SK-N-SH (cell line): ENCODE data around the gene FDXR. TPM values are rescaled to one million over a fixed set of nuclear protein-coding genes. Genes with fewer than 3 reads are reported as not detected.

Experiments
- CTCF ChIA-PET: fragments of 300-600, 350-600 bp; formaldehyde crosslinking; extraction: SDS; loops from one replicate; lab custom pipeline; 2021; lab: Yijun Ruan, JAX
- POLR2A ChIA-PET: fragments of 350-600 bp; sonication (Branson Sonifier 250); formaldehyde crosslinking; extraction: SDS; loops from one replicate; lab custom pipeline; 2020; ENCODE audit warnings: antibody characterized with exemption, inconsistent platforms; lab: Yijun Ruan, JAX
- DNase-seq: peaks from one replicate; pipeline ENCODE4 v3.0.0; 2012
- H2AFZ ChIP-seq: fragments of 200-600 bp; sonication (generic); 2 replicates; pipeline ENCODE4 v1.8.1; 2016; ENCODE audit warnings: antibody characterized with exemption, mild to moderate bottlenecking, low read depth
- H3F3A ChIP-seq: fragments of 200-600 bp; sonication (generic); replicated peaks from 2 replicates; pipeline ENCODE3; 2016; ENCODE audit warnings: antibody characterized with exemption, mild to moderate bottlenecking; ENCODE audit not compliant: insufficient read depth
- H3K27ac ChIP-seq, 2 experiments: fragments of 200-500 bp in 1 of 2; fragments of 200-600 bp in 1 of 2; sonication (Bioruptor generic) in 1 of 2; sonication (generic), shearing (Covaris generic) in 1 of 2; 2 replicates each; pipeline versions ENCODE4 v1.5.1 to v1.6.1; 2014 to 2016; ENCODE audit warnings: low read depth in 2 of 2, inconsistent platforms in 1 of 2, low read length in 1 of 2, mild to moderate bottlenecking in 1 of 2, mixed read lengths in 1 of 2
- H3K27me3 ChIP-seq: fragments of 200-600 bp; sonication (generic), shearing (Covaris generic); 2 replicates; pipeline ENCODE4 v1.6.1; 2016; ENCODE audit warnings: mixed run types; ENCODE audit not compliant: insufficient read depth
- H3K36me3 ChIP-seq, 2 experiments: fragments of 200-500 bp in 1 of 2; fragments of 200-600 bp in 1 of 2; sonication (Bioruptor generic) in 1 of 2; sonication (generic) in 1 of 2; replicated peaks in 1 of 2; 2 replicates each; pipeline versions ENCODE3 to v1.5.1; 2014 to 2016; ENCODE audit warnings: low read length in 1 of 2, mild to moderate bottlenecking in 1 of 2; ENCODE audit not compliant: insufficient read depth in 2 of 2, control insufficient read depth in 1 of 2
- H3K4me1 ChIP-seq, 2 experiments: fragments of 200-500 bp in 1 of 2; fragments of 200-600 bp in 1 of 2; sonication (Bioruptor generic) in 1 of 2; sonication (generic), shearing (Covaris generic) in 1 of 2; 2 replicates each; pipeline versions ENCODE4 v1.5.1 to v1.6.1; 2014 to 2016; ENCODE audit warnings: low read depth in 1 of 2, low read length in 1 of 2, mixed run types in 1 of 2; ENCODE audit not compliant: insufficient read depth in 2 of 2, control insufficient read depth in 1 of 2
- H3K4me2 ChIP-seq: fragments of 200-600 bp; sonication (generic), shearing (Covaris generic); 2 replicates; pipeline ENCODE4 v1.6.1; 2017; ENCODE audit warnings: mixed run types
- H3K4me3 ChIP-seq, 2 experiments: fragments of 200-500 bp in 1 of 2; fragments of 200-600 bp in 1 of 2; sonication (Bioruptor generic) in 1 of 2; sonication (generic), shearing (Covaris generic) in 1 of 2; 2 replicates each; pipeline versions ENCODE4 v1.5.1 to v1.8.1; 2014 to 2016; ENCODE audit warnings: low read depth in 2 of 2, inconsistent platforms in 1 of 2, low read length in 1 of 2, mild to moderate bottlenecking in 1 of 2, mixed read lengths in 1 of 2, moderate library complexity in 1 of 2
- H3K79me2 ChIP-seq: fragments of 200-600 bp; sonication (generic); 2 replicates; pipeline ENCODE4 v1.8.1; 2017; ENCODE audit warnings: mild to moderate bottlenecking; ENCODE audit not compliant: insufficient read depth
- H3K9ac ChIP-seq: fragments of 200-600 bp; sonication (generic); 2 replicates; pipeline ENCODE4 v1.6.1; 2017; ENCODE audit warnings: mixed run types
- H3K9me2 ChIP-seq: fragments of 200-600 bp; sonication (generic); 2 replicates; pipeline ENCODE4 v1.6.1; 2017; ENCODE audit warnings: mixed run types
- H3K9me3 ChIP-seq: fragments of 200-600 bp; sonication (generic); 2 replicates; pipeline ENCODE4 v1.6.1; 2017; ENCODE audit warnings: mixed run types, mild to moderate bottlenecking, moderate library complexity
- H4K20me1 ChIP-seq: fragments of 200-600 bp; sonication (generic); 2 replicates; pipeline ENCODE4 v1.6.1; 2017; ENCODE audit warnings: mild to moderate bottlenecking, mixed run types; ENCODE audit not compliant: insufficient read depth
- ELF1 ChIP-seq: IDR thresholded peaks from 2 replicates; pipeline ENCODE4 v1.4.0; 2012
- EP300 ChIP-seq, 2 experiments: IDR thresholded peaks; 2 replicates each; pipeline versions ENCODE4 v1.4.0 to v1.6.1; 2012; ENCODE audit warnings: borderline replicate concordance in 1 of 2, low read depth in 1 of 2, low read length in 1 of 2
- GATA2 ChIP-seq: sonication (generic); formaldehyde crosslinking; IDR thresholded peaks from 2 replicates; pipeline ENCODE4 v1.5.0; 2020; ENCODE audit warnings: mild to moderate bottlenecking, missing genetic modification reagents
- PBX3 ChIP-seq: IDR thresholded peaks from 2 replicates; pipeline ENCODE4; 2012
- SIN3A ChIP-seq: IDR thresholded peaks from 2 replicates; pipeline ENCODE4 v1.6.1; 2012; ENCODE audit warnings: low read depth, mild to moderate bottlenecking, low read length, moderate library complexity, borderline replicate concordance
- SMC3 ChIP-seq: IDR thresholded peaks from 2 replicates; pipeline ENCODE4 v1.6.1; 2012; ENCODE audit warnings: low read depth, low read length, improper control_type of control experiment
- WGBS: methylation state at CpG from one replicate; pipeline ENCODE4 v1.1.6; 2017; ENCODE audit warnings: low lambda C conversion rate; 5-methylcytosine and 5-hydroxymethylcytosine counted together
- polyA plus RNA-seq, 3 experiments: library from polyadenylated mRNA; depleted of rRNA; stranded (reverse); fragments of >200 nt; gene quantifications; 2 replicates each; pipeline ENCODE4 v1.2.3, GENCODE V29; 2012
- TF ChIP-seq, protein P1 (sequence below): IDR thresholded peaks from 2 replicates; pipeline ENCODE4 v1.4.0; 2012; ENCODE audit warnings: low read depth, borderline replicate concordance
- TF ChIP-seq, protein P2 (sequence below): fragments of 200-600 bp; sonication (generic); IDR thresholded peaks from 2 replicates; pipeline ENCODE4 v1.6.1; 2017; ENCODE audit warnings: antibody characterized with exemption, mild to moderate bottlenecking, moderate library complexity
- TF ChIP-seq, protein P3 (sequence below): fragments of 150-350 bp; IDR thresholded peaks from 2 replicates; pipeline ENCODE4 v1.6.1; 2016; ENCODE audit warnings: mild to moderate bottlenecking, low read depth, low read length

The FDXR gene
- polyA plus RNA-seq, 1 of the 3 experiments (the other 2 are of a cell fraction) = 86.7 TPM

- POLR2A ChIA-PET = no interaction called here
- H3K36me3 ChIP-seq = peaks cover 0 to 25% of the 10 kb centered on the region in 2 experiments
- H3K79me2 ChIP-seq = no peaks in the 10 kb centered on the region
- H3K27me3 ChIP-seq = no peaks in the 10 kb centered on the region
- no peak overlapping the region for H3K4me3 ChIP-seq
- no peaks in the 10 kb centered on the region; a peak in 1 of 4 replicates for H3K4me1 ChIP-seq
- H3K4me2 ChIP-seq = no peak overlapping the region
- H2AFZ ChIP-seq = no peak overlapping the region
- CTCF ChIA-PET = interaction anchor here (1.2 to 98.1 kb wide), 9 partner anchors 12 to 70 kb away, joined by 3 to 3869 read pairs (median 4); partner anchors contain the start of genes FDXR and GRIN2C
- no peaks in the 10 kb centered on the region for H3F3A ChIP-seq
- no peak for TF ChIP-seq ELF1
- no peak for TF ChIP-seq EP300 (IDR thresholded peaks at IDR 0.05; ENCODE audit: borderline replicate concordance in 1 of 2, low read depth in 1 of 2, low read length in 1 of 2)
- TF ChIP-seq, protein P1, sequence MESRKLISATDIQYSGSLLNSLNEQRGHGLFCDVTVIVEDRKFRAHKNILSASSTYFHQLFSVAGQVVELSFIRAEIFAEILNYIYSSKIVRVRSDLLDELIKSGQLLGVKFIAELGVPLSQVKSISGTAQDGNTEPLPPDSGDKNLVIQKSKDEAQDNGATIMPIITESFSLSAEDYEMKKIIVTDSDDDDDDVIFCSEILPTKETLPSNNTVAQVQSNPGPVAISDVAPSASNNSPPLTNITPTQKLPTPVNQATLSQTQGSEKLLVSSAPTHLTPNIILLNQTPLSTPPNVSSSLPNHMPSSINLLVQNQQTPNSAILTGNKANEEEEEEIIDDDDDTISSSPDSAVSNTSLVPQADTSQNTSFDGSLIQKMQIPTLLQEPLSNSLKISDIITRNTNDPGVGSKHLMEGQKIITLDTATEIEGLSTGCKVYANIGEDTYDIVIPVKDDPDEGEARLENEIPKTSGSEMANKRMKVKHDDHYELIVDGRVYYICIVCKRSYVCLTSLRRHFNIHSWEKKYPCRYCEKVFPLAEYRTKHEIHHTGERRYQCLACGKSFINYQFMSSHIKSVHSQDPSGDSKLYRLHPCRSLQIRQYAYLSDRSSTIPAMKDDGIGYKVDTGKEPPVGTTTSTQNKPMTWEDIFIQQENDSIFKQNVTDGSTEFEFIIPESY = no peak
- TF ChIP-seq, protein P2, sequence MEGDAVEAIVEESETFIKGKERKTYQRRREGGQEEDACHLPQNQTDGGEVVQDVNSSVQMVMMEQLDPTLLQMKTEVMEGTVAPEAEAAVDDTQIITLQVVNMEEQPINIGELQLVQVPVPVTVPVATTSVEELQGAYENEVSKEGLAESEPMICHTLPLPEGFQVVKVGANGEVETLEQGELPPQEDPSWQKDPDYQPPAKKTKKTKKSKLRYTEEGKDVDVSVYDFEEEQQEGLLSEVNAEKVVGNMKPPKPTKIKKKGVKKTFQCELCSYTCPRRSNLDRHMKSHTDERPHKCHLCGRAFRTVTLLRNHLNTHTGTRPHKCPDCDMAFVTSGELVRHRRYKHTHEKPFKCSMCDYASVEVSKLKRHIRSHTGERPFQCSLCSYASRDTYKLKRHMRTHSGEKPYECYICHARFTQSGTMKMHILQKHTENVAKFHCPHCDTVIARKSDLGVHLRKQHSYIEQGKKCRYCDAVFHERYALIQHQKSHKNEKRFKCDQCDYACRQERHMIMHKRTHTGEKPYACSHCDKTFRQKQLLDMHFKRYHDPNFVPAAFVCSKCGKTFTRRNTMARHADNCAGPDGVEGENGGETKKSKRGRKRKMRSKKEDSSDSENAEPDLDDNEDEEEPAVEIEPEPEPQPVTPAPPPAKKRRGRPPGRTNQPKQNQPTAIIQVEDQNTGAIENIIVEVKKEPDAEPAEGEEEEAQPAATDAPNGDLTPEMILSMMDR = peak; percentile 47
- TF ChIP-seq, all 33 proteins: peak for 1
- Histone ChIP-seq H3K9ac (no peak overlapping the region), H4K20me1 (no peaks in the 10 kb centered on the region), H3K9me3 (no peaks in the 10 kb centered on the region), H3K27ac (no peak overlapping the region), H3K9me2 (no peaks in the 10 kb centered on the region)
- 92% methylated on average over 15 of the region's 15 CpGs for WGBS
- DNase-seq = no peak
These were observed 57.0 kb downstream of the FDXR start for GRCh38 chr17:74815550-74816370.

DNA sequence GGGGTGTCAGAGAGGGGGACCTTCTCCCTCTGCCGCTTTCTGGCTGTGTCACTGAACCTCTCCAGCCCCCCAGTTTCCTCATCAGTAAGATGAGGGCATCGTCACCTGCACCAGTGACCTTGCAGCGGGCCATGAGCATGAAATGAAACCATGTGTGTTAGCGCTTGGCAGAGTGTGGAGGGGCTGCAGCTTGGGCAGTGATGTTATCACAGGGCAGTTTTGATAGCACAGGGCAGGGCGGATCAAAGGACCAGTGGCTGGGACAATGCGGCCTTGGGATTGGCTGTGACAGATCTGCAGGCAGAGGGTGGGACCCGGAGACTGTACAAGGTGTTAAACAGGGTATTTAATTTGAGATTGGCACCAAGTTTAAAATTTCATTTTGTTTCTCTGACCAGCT lies 57.7 kb downstream of the FDXR start:
- no peaks in the 10 kb centered on the region for H3K79me2 ChIP-seq
- TF ChIP-seq PBX3 (no peak), SIN3A (no peak), SMC3 (no peak), GATA2 (CRISPR knock-in tag) (peak; percentile 47)
- TF ChIP-seq, protein P3, sequence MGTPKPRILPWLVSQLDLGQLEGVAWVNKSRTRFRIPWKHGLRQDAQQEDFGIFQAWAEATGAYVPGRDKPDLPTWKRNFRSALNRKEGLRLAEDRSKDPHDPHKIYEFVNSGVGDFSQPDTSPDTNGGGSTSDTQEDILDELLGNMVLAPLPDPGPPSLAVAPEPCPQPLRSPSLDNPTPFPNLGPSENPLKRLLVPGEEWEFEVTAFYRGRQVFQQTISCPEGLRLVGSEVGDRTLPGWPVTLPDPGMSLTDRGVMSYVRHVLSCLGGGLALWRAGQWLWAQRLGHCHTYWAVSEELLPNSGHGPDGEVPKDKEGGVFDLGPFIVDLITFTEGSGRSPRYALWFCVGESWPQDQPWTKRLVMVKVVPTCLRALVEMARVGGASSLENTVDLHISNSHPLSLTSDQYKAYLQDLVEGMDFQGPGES = no peak
- H3K4me2 ChIP-seq = no peak overlapping the region
- no peaks in the 10 kb centered on the region for H4K20me1 ChIP-seq
- H3K9ac ChIP-seq = no peak overlapping the region
- WGBS = 95% methylated on average over 7 of the region's 7 CpGs
- peaks cover 0 to 21% of the 10 kb centered on the region in 2 experiments for H3K36me3 ChIP-seq
- CTCF ChIA-PET = interaction anchor here (1.0 to 98.1 kb wide), 10 partner anchors 10 to 70 kb away, joined by 3 to 3869 read pairs (median 4); partner anchors contain the start of genes FDXR and GRIN2C
- H3F3A ChIP-seq = no peaks in the 10 kb centered on the region
- POLR2A ChIA-PET = no interaction called here
- no peaks in the 10 kb centered on the region for H3K9me2 ChIP-seq
- no peaks in the 10 kb centered on the region for H3K27me3 ChIP-seq
- DNase-seq = peak; percentile 59
- H3K9me3 ChIP-seq = no peaks in the 10 kb centered on the region
- H2AFZ ChIP-seq = no peak overlapping the region
- H3K27ac ChIP-seq = no peak overlapping the region
- no peak overlapping the region for H3K4me3 ChIP-seq
- no peaks in the 10 kb centered on the region; a peak in 1 of 4 replicates for H3K4me1 ChIP-seq
